ENCODE data around the gene HDAC11.
"Not testable (repeated sequence)": the region's sequence is repeated elsewhere in the genome, so short reads cannot be mapped to it uniquely, and the experiment has no call there.

The HDAC11 gene
- 3.6 to 13.1 (median 5.2) reads per million in 3 experiments for total RNA-seq

- peak; percentile 96 for DNase-seq
These were observed at the start of gene HDAC11 for GRCh38 chr3:13479582-13480339. Gene HDAC11, plus strand, starts transcription at chr3:13480306. Its CDS starts 42 bp downstream, at chr3:13480348.

- DNase-seq = not testable (repeated sequence)
These were observed 49.7 kb upstream of the HDAC11 start for GRCh38 chr3:13430411-13430875.

DNA sequence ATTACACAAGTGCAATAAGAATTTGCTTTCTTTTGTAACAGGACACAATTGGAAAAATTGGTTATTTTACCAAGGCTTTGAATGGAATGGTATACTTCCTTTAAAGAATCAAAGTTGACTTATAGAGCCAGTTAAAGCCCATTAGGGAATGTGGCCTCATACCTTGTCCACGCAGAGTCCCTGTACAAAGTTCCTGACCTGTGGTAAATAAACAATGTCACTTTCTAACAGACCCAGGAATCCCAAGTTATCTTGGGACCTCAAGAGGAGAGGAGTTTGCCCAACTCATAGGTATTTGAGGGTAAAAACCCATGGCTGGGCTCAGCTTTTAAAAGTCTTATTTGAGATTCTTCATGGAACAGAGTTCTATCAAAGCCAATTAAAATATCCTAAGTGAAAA lies 48.0 kb upstream of the HDAC11 start:
- no peak for DNase-seq

DNA sequence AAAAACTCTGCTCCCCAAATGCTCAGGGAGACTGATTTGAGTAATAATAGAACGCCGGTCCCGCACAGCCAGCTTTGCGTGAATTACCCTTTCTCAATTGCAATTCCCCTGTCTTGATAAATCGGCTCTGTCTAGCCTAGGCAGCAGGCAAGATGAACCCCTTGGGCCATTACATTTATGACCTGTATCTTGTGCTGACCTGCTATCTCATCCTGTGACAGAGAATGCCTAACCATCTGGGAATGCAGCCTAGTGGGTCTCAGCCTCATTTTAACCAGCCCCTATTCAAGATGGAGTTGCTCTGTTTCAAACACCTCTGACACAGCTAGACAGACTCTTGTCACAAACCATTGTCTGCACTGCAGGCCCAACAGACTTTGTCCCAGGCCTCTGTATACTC lies 46.2 kb upstream of the HDAC11 start:
- no peak for DNase-seq

DNA sequence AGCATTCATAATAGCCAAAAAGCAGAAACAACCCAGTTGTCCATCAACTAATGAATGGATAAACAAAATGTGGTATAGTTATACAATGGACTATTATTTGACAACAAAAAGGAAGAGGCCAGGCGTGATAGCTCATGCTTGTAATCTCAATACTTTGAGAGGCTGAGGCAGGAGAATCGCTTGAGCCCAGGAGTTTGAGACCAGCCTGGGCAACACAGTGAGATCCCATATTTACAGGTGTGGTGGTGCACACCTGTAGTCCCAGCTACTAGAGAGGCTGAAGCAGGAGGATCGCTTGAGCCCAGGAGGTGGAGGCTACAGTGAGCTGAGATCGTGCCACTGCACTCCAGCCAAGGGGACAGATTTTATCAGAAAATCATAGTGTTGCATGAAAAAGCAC lies 43.9 kb upstream of the HDAC11 start:
- DNase-seq = not testable (repeated sequence)

- DNase-seq = no peak
These were observed 39.8 kb upstream of the HDAC11 start for GRCh38 chr3:13440204-13440817.

- not testable (repeated sequence) for DNase-seq
These were observed 37.2 kb upstream of the HDAC11 start for GRCh38 chr3:13442882-13443281.

- no peak for DNase-seq
These were observed 28.8 kb upstream of the HDAC11 start for GRCh38 chr3:13451301-13451673.

DNA sequence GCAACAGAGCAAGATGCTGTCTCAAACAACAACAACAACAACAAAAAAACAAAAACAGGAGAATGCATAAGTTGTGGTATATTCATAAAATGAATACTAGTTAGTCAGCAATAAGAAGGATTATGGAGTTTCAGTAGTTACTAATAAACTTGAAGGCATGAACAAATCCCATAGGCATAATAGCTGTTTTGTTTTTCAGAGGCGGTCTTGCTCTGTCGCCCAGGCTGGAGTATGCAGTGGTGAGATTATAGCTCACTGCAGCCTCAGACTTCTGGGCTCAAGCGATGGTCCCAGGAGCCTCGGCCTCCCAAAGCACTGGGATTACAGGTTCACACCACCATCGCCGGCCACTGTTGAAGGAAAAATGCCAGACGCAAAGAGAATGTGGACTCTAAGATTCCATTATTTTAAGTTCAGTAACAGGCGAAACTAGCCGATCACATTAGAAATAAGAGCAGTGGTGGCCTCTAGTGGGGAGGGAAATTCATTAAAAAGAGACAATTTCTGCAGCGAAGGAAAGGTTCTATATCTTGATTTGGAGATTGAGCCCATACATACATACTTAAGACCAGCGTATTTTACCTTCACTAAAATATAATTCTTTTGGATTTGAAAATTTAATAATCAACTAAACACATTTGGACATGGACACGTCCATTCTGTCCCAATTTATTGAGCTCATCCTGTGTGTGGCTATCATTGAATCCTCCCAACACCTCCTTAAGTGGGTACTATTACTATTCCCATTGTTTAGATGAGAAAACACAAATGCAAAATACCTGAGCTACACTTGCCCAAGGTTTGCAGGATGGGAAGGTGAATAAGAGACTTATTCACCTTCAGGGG lies 27.4 kb upstream of the HDAC11 start:
- peak; percentile 56 for DNase-seq

GRCh38 chr3:13455644-13456043 lies 24.5 kb upstream of the HDAC11 start:
- DNase-seq = no peak

- DNase-seq = no peak
These were observed 22.5 kb upstream of the HDAC11 start for GRCh38 chr3:13457593-13457992.

- DNase-seq = no peak
These were observed 20.3 kb upstream of the HDAC11 start for GRCh38 chr3:13459605-13460340.

- no peak for DNase-seq
These were observed 19.8 kb upstream of the HDAC11 start for GRCh38 chr3:13460341-13460736.

- DNase-seq = peak; percentile 61
These were observed 18.7 kb upstream of the HDAC11 start for GRCh38 chr3:13461169-13462124.

- no peak for DNase-seq
These were observed 17.9 kb upstream of the HDAC11 start for GRCh38 chr3:13462125-13462629.

DNA sequence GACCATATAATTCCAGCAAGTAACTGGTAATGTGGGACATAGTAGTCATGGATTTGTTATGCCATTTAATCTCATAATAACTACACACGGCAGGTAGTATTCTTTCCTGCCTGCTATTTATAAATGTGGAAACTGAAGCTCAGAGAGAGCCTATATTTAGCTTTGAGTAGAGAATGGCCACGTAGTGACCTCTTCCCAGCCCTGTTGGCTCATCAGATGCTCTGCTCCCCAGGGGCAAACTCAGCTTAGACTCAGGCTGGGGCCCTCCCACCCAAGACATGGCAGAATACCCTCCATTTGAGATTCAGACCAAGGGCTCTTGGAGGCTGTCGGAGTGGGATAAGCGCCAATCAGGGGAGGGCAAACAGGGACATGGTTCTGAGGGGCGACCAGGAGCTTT lies 17.3 kb upstream of the HDAC11 start:
- no peak for DNase-seq

DNA sequence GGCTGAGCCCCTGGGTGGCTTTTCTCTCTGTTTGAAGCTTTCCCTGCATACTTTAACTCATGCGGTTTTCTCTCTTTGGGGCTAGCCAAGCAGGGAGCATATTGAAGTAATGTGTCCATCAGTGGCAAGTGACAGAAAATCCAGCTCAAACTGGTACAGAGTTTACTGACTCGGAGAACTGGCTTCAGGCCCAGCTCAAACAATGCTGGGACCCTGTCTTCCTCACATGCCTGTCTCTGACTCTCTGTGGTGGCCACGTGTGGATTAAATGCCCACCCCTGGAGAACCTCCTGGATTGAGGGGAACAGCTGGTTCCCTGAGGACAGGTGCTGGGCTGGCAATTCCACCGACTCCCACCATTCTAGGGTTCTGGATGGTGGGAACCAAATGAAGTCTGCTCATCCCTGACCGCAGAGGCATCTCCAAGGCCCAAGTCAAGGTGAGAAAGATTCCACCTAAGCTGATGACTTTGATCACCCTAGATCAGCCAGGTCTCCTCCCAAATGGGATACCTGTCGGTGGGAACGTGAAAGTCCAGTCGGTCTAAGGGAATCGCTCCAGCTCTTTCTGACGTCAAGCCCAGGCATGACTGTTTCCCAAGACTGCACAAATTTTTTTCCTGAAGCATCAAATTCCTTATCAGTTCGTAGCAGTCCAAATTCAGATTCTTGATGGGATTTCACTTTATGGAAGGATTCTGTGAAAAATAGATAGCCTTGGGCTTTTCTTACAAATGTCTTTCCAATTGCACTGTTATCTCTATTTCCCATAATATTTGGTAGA lies 16.3 kb upstream of the HDAC11 start:
- no peak for DNase-seq

DNA sequence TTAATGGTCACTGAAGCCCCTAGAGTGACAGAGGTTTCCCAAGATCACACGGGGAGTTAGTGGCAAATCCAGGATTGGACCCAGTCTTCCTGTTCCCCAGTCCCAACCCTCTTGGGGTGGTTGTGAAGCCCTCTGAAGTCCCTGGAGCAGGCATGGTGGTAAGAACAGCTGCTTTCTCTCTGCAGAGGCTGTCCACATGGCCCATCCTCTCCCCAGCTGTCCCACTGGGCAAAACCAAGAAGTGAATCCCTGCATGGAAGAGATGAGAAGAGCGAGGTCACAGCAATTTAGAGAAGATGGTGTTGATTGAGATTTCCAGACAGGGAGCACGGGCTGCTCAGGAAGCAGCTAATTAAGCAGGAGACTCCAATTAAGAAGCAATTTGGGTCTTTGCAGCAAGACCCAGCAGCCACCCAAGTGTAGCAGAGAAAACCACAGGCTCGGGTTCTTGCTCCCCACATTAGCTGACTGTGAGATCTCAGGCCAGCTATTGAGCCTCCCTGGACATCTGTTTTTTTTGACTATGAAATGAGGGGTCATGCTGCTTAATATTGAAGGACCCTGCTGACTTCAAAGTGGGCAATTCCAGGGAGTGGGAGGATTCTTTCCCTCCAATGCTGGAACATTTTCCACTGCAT lies 14.8 kb upstream of the HDAC11 start:
- DNase-seq = no peak

- DNase-seq = no peak
These were observed 13.3 kb upstream of the HDAC11 start for GRCh38 chr3:13466781-13467180.
